HCT116 (cell line): ENCODE results near the gene IL22RA1. TPM values are rescaled to one million over a fixed set of nuclear protein-coding genes. Genes with fewer than 3 reads are reported as not detected.

Experiments
- ATAC-seq: fragments of 200-7000 bp; cut with Tn5 transposase; 2 replicates; pipeline ENCODE4 v1.9.1; 2020; ENCODE audit warnings: mild to moderate bottlenecking, moderate library complexity
- BruUV-seq: library from RNA; stranded (reverse); fragments of 400-500 nt; replicated peaks from 2 replicates; lab custom pipeline; 2021; lab: Mats Ljungman, UMichigan
- CTCF ChIA-PET: fragments of 300-600 bp; sonication (Branson Sonifier 250); formaldehyde crosslinking; loops from one replicate; lab custom pipeline; 2021; ENCODE audit warnings: antibody characterized with exemption; lab: Charles Lee
- POLR2A ChIA-PET: fragments of 300-600, 350-600 bp; sonication (Branson Sonifier 250); formaldehyde crosslinking; loops from one replicate; lab custom pipeline; 2021; ENCODE audit warnings: antibody characterized with exemption; lab: Charles Lee
- RAD21 ChIA-PET, 2 experiments: fragments of 300-600 bp; sonication (Branson Sonifier 250); formaldehyde crosslinking; loops; one replicate each; lab custom pipeline; 2023; ENCODE audit warnings: low total read pairs in 2 of 2; ENCODE audit not compliant: uncharacterized antibody in 2 of 2, unreplicated experiment in 2 of 2, low non-redundant PET in 1 of 2; lab: Charles Lee
- DNase-seq: peaks from one replicate; pipeline ENCODE4 v3.0.0-alpha.2; 2010; ENCODE audit warnings: low read depth, low spot score
- H2AFZ ChIP-seq: fragments of 200-600 bp; shearing (Covaris generic), sonication (generic); 2 replicates; pipeline ENCODE4 v1.6.1; 2017; ENCODE audit warnings: low read depth, mixed run types, mixed read lengths, antibody characterized with exemption, low read length; ENCODE audit not compliant: poor library complexity, severe bottlenecking
- H3K27ac ChIP-seq: 2 replicates; pipeline ENCODE4 v1.5.1; 2012; ENCODE audit warnings: low read depth, low read length
- H3K27me3 ChIP-seq: fragments of 200-600 bp; sonication (generic); 2 replicates; pipeline ENCODE4 v1.6.1; 2016; ENCODE audit warnings: mixed run types, low read length, mixed read lengths; ENCODE audit not compliant: insufficient read depth
- H3K36me3 ChIP-seq, 2 experiments: fragments of 200-500 bp in 1 of 2; fragments of 200-600 bp in 1 of 2; sonication (Bioruptor generic) in 1 of 2; sonication (generic) in 1 of 2; 2 replicates each; pipeline versions ENCODE4 v1.5.1 to v1.6.1; 2014 to 2016; ENCODE audit warnings: low read length in 2 of 2, inconsistent platforms in 1 of 2, mixed read lengths in 1 of 2, mixed run types in 1 of 2; ENCODE audit not compliant: insufficient read depth in 2 of 2, control insufficient read depth in 1 of 2
- H3K4me1 ChIP-seq, 2 experiments: fragments of 200-600 bp in 1 of 2; sonication (generic) in 1 of 2; 2 replicates each; pipeline versions ENCODE4 v1.5.1 to v1.6.1; 2012 to 2017; ENCODE audit warnings: low read length in 2 of 2, inconsistent platforms in 1 of 2, mild to moderate bottlenecking in 1 of 2, mixed read lengths in 1 of 2, mixed run types in 1 of 2, moderate library complexity in 1 of 2; ENCODE audit not compliant: insufficient read depth in 2 of 2, control insufficient read depth in 1 of 2
- H3K4me2 ChIP-seq: fragments of 200-600 bp; sonication (generic); 2 replicates; pipeline ENCODE4 v1.6.1; 2017; ENCODE audit warnings: mixed run types, low read length, mixed read lengths
- H3K4me3 ChIP-seq, 2 experiments: fragments of 200-600 bp in 1 of 2; sonication (generic) in 1 of 2; replicated peaks in 1 of 2; 2 replicates each; pipeline ENCODE4 v1.5.1; 2011 to 2016; ENCODE audit warnings: low read length in 2 of 2, control low read depth in 1 of 2, low read depth in 1 of 2, mild to moderate bottlenecking in 1 of 2, mixed read lengths in 1 of 2, mixed run types in 1 of 2
- H3K79me2 ChIP-seq: fragments of 200-600 bp; sonication (generic); 2 replicates; pipeline ENCODE4 v1.6.1; 2017; ENCODE audit warnings: mild to moderate bottlenecking, mixed run types, low read length, moderate library complexity, mixed read lengths; ENCODE audit not compliant: insufficient read depth
- H3K9ac ChIP-seq: fragments of 200-600 bp; sonication (generic); 2 replicates; pipeline ENCODE4 v1.6.1; 2016; ENCODE audit warnings: low read length, mixed read lengths
- H3K9me2 ChIP-seq: fragments of 200-600 bp; sonication (generic), shearing (Covaris generic); 2 replicates; pipeline ENCODE4 v1.6.1; 2017; ENCODE audit warnings: mixed run types, mild to moderate bottlenecking, moderate library complexity; ENCODE audit not compliant: insufficient read depth
- H3K9me3 ChIP-seq, 2 experiments: fragments of 200-500 bp in 1 of 2; fragments of 200-600 bp in 1 of 2; sonication (Bioruptor generic) in 1 of 2; sonication (generic) in 1 of 2; 2 replicates each; pipeline ENCODE4 v1.6.1; 2014 to 2017; ENCODE audit warnings: low read length in 2 of 2, mixed read lengths in 2 of 2, inconsistent platforms in 1 of 2, low read depth in 1 of 2, mild to moderate bottlenecking in 1 of 2, mixed run types in 1 of 2, moderate library complexity in 1 of 2; ENCODE audit not compliant: control insufficient read depth in 1 of 2, insufficient read depth in 1 of 2
- H4K20me1 ChIP-seq: fragments of 200-600 bp; sonication (generic), shearing (Covaris generic); 2 replicates; pipeline ENCODE4 v1.6.1; 2017; ENCODE audit warnings: mixed run types, mild to moderate bottlenecking, moderate library complexity; ENCODE audit not compliant: insufficient read depth
- CEBPB ChIP-seq: IDR thresholded peaks from 2 replicates; pipeline ENCODE4 v1.6.1; 2012; ENCODE audit warnings: low read depth
- ELF1 ChIP-seq: IDR thresholded peaks from 2 replicates; pipeline ENCODE4 v1.6.1; 2012; ENCODE audit warnings: low read depth, borderline replicate concordance
- POLR2A ChIP-seq: IDR thresholded peaks from 2 replicates; pipeline ENCODE4 v1.7.0; 2011; ENCODE audit warnings: borderline replicate concordance; ENCODE audit not compliant: insufficient read depth, insufficient read length; ENCODE audit errors: extremely low read depth
- SIN3A ChIP-seq: IDR thresholded peaks from 2 replicates; pipeline ENCODE4 v1.6.1; 2012; ENCODE audit warnings: low read depth
- TCF7L2 ChIP-seq: IDR thresholded peaks from 2 replicates; pipeline ENCODE4 v1.7.0; 2011; ENCODE audit warnings: borderline replicate concordance, inconsistent platforms; ENCODE audit not compliant: insufficient read depth, insufficient read length; ENCODE audit errors: extremely low read depth
- YY1 ChIP-seq: IDR thresholded peaks from 2 replicates; pipeline ENCODE4 v1.6.1; 2011; ENCODE audit warnings: low read length, low read depth, moderate library complexity, mild to moderate bottlenecking; ENCODE audit not compliant: insufficient replicate concordance; ENCODE audit errors: extremely low read depth
- ZFX ChIP-seq: fragments of 450-650 bp; IDR thresholded peaks from 2 replicates; pipeline ENCODE4 v1.6.1; 2017
- ZNF274 ChIP-seq: fragments of 200-500 bp; sonication (Bioruptor generic); IDR thresholded peaks from 2 replicates; pipeline ENCODE4 v1.6.1; 2014; ENCODE audit warnings: mild to moderate bottlenecking, low read depth, low read length, inconsistent platforms
- intact Hi-C: fragments of 100-400 bp; cut with micrococcal nuclease; formaldehyde crosslinking; loops from 2 replicates; pipeline ENCODE4 v1.10.0; 2022
- total RNA-seq: library from RNA; stranded (reverse); gene quantifications from one replicate; pipeline ENCODE4 v1.2.1, GENCODE V29; 2021; ENCODE audit not compliant: unreplicated experiment
- TF ChIP-seq, protein P1 (sequence below): IDR thresholded peaks from 2 replicates; pipeline ENCODE4 v1.6.1; 2011; ENCODE audit warnings: mild to moderate bottlenecking, low read length, moderate library complexity; ENCODE audit not compliant: insufficient replicate concordance; ENCODE audit errors: extremely low read depth
- TF ChIP-seq, protein P2 (sequence below), 3 experiments: fragments of 200-600 bp in 1 of 3; sonication (generic) in 1 of 3; IDR thresholded peaks in 2 of 3; conservative IDR thresholded peaks in 1 of 3; 2 replicates each; pipeline ENCODE4 v1.5.1; 2012 to 2017; ENCODE audit warnings: low read depth in 2 of 3, low read length in 2 of 3, antibody characterized with exemption in 1 of 3, borderline replicate concordance in 1 of 3, control low read depth in 1 of 3, mild to moderate bottlenecking in 1 of 3, mixed read lengths in 1 of 3, mixed run types in 1 of 3, moderate library complexity in 1 of 3; ENCODE audit not compliant: insufficient read depth in 1 of 3

Gene IL22RA1
- total RNA-seq, 1 experiment from 2014 or later = 2.1 TPM

DNA sequence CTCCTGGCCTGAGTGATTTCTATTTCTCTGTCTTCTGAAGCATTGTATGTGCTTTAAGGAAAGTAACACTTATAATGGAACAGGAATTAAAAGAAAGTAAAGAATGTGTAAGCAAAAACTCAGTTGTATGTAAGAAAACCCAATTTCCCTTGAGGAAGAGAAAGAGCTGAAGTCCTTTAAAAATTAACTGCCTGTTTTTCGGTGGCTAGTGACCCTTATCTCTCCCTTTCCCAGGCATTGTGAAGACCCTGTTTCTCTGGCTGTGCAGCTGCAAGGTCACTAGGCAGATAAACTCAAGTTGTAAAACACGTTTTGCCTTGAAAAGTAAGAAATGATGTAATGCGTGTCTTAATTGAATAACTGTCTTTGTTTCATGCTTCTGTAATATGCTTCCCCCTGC, 39.5 kb downstream of the IL22RA1 start (continued):
- TF ChIP-seq, protein P1, sequence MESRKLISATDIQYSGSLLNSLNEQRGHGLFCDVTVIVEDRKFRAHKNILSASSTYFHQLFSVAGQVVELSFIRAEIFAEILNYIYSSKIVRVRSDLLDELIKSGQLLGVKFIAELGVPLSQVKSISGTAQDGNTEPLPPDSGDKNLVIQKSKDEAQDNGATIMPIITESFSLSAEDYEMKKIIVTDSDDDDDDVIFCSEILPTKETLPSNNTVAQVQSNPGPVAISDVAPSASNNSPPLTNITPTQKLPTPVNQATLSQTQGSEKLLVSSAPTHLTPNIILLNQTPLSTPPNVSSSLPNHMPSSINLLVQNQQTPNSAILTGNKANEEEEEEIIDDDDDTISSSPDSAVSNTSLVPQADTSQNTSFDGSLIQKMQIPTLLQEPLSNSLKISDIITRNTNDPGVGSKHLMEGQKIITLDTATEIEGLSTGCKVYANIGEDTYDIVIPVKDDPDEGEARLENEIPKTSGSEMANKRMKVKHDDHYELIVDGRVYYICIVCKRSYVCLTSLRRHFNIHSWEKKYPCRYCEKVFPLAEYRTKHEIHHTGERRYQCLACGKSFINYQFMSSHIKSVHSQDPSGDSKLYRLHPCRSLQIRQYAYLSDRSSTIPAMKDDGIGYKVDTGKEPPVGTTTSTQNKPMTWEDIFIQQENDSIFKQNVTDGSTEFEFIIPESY = no peak
- TF ChIP-seq POLR2A (no peak), ELF1 (no peak), YY1 (no peak), SIN3A (no peak)

DNA sequence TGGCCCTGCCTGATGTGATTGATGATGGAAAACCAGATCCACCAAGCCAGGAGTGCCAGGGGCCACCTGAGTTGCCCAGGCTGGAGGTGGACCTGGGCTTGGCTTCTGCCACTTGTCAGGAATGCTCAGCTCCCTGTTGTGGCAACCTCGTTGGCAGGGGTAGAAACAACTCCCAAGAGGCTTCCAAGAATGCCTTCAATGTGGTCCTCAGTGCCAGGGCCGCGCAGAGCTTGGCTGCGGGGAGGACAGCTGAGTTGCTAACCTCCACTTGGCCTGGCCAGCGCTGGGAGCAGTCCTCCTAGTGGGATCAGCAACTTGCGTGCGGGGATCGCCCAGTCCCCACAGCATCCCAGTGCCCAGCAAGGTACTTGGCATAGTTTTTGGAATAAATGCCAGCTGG, 40.0 kb downstream of the IL22RA1 start:
- Histone ChIP-seq H4K20me1 (no peaks in the 10 kb centered on the region), H3K27ac (no peak overlapping the region), H3K27me3 (no peaks in the 10 kb centered on the region), H3K9me3 (no peaks in the 10 kb centered on the region), H3K4me1 (peaks cover 7 to 20% of the 10 kb centered on the region in 2 experiments), H2AFZ (no peak overlapping the region), H3K9ac (no peak overlapping the region), H3K9me2 (no peaks in the 10 kb centered on the region), H3K79me2 (no peaks in the 10 kb centered on the region), H3K4me3 (no peak overlapping the region), H3K4me2 (no peak overlapping the region), H3K36me3 (no peaks in the 10 kb centered on the region)
- ATAC-seq (no peak), DNase-seq (no peak)
- BruUV-seq = no TSS peak
- POLR2A ChIA-PET = no interaction called here
- TF ChIP-seq ZNF274 (no peak), CEBPB (no peak), ZFX (no peak), TCF7L2 (no peak)
- TF ChIP-seq, protein P2, sequence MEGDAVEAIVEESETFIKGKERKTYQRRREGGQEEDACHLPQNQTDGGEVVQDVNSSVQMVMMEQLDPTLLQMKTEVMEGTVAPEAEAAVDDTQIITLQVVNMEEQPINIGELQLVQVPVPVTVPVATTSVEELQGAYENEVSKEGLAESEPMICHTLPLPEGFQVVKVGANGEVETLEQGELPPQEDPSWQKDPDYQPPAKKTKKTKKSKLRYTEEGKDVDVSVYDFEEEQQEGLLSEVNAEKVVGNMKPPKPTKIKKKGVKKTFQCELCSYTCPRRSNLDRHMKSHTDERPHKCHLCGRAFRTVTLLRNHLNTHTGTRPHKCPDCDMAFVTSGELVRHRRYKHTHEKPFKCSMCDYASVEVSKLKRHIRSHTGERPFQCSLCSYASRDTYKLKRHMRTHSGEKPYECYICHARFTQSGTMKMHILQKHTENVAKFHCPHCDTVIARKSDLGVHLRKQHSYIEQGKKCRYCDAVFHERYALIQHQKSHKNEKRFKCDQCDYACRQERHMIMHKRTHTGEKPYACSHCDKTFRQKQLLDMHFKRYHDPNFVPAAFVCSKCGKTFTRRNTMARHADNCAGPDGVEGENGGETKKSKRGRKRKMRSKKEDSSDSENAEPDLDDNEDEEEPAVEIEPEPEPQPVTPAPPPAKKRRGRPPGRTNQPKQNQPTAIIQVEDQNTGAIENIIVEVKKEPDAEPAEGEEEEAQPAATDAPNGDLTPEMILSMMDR (IDR thresholded peaks at IDR 0.05 in 2 of 3, conservative IDR thresholded peaks at IDR 0.05 in 1 of 3; ENCODE audit: borderline replicate concordance in 1 of 3, insufficient read depth in 1 of 3, low read depth in 2 of 3, low read length in 2 of 3) = no peak
- CTCF ChIA-PET = interaction anchor here (1.5 kb wide), 1 partner anchor 32 kb away, joined by 3 read pairs; no protein-coding TSS in a partner anchor
- intact Hi-C loops = no loop called here
- RAD21 ChIA-PET = no interaction called here
